ENCODE measurements around the gene PNRC1. TPM values are rescaled to one million over a fixed set of nuclear protein-coding genes. Genes with fewer than 3 reads are reported as not detected.
"Not testable (repeated sequence)": the region's sequence is repeated elsewhere in the genome, so short reads cannot be mapped to it uniquely, and the experiment has no call there.

The PNRC1 gene
- total RNA-seq, 1 donor from 2014 or later, result 132 TPM

DNA sequence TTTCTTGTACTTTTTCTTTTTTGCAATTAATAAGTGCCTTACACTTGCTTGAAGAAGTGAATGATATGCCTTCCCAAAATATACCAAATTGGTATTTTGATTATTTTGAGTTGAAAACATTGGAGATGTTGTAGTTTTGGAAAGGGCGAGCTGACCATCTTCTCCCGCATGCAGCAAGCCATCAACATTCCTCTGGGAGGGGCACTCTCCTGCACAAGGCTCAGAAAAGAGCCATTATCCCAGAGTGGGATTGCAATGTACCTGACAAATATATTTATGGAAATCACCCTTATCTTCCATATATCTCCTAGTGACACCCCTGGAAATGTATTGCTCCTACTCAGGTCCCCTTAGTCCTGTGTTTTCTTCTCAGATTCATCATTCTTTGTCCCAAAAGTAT is 22.8 kb upstream of the PNRC1 start:
- no peak overlapping the region for H3K27ac ChIP-seq (ENCODE audit: low read depth, low read length)
- no peak overlapping the region for H3K9ac ChIP-seq (ENCODE audit: low read depth in 1 of 3, low read length in 3 of 3)
- no peaks in the 10 kb centered on the region for H3K36me3 ChIP-seq (ENCODE audit: control insufficient read depth in 3 of 3, insufficient read depth in 3 of 3, low read length in 3 of 3)
- H3K27me3 ChIP-seq (ENCODE audit: control insufficient read depth in 3 of 3, insufficient read depth in 3 of 3, low read length in 3 of 3), result no peaks in the 10 kb centered on the region
- no peaks in the 10 kb centered on the region for H3K4me1 ChIP-seq (ENCODE audit: control insufficient read depth in 3 of 3, insufficient read depth in 3 of 3, low read length in 3 of 3)
- no peaks in the 10 kb centered on the region for H3K9me3 ChIP-seq (ENCODE audit: control insufficient read depth in 3 of 3, low read length in 3 of 3)
- no peak overlapping the region for H3K4me3 ChIP-seq (ENCODE audit: low read length in 3 of 3)

- Histone ChIP-seq H3K4me1 (ENCODE audit: control insufficient read depth in 3 of 3, insufficient read depth in 3 of 3, low read length in 3 of 3) (no peaks in the 10 kb centered on the region), H3K4me3 (ENCODE audit: low read length in 3 of 3) (no peak overlapping the region), H3K36me3 (ENCODE audit: control insufficient read depth in 3 of 3, insufficient read depth in 3 of 3, low read length in 3 of 3) (no peaks in the 10 kb centered on the region), H3K27ac (ENCODE audit: low read depth, low read length) (no peak overlapping the region), H3K27me3 (ENCODE audit: control insufficient read depth in 3 of 3, insufficient read depth in 3 of 3, low read length in 3 of 3) (no peaks in the 10 kb centered on the region), H3K9ac (ENCODE audit: low read depth in 1 of 3, low read length in 3 of 3) (no peak overlapping the region), H3K9me3 (ENCODE audit: control insufficient read depth in 3 of 3, low read length in 3 of 3) (no peaks in the 10 kb centered on the region)
These were observed 21.9 kb upstream of the PNRC1 start for GRCh38 chr6:89058627-89059026.

DNA sequence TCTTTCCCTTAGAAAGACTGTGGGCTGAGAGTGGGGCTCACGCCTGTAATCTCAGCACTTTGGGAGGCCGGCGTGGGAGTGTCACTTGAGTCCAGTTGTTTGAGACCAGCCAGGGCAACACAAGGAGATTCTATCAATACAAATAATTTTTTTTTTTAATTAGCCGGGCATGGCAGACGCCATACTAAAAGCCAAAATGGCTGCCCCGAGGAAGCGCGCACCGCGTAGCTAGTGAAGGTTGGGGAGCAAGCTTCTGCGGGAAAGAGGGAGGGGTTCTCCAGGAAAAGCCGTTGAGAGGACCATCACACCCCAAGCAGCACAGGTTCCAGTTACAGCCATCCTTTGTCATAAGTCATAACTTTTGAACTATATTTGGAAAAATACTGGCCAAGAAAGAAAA is 21.3 kb upstream of the PNRC1 start:
- Histone ChIP-seq H3K9me3 (ENCODE audit: control insufficient read depth in 3 of 3, low read length in 3 of 3) (no peaks in the 10 kb centered on the region), H3K27ac (ENCODE audit: low read depth, low read length) (no peak overlapping the region), H3K4me3 (ENCODE audit: low read length in 3 of 3) (no peak overlapping the region), H3K9ac (ENCODE audit: low read depth in 1 of 3, low read length in 3 of 3) (no peak overlapping the region), H3K4me1 (ENCODE audit: control insufficient read depth in 3 of 3, insufficient read depth in 3 of 3, low read length in 3 of 3) (no peaks in the 10 kb centered on the region), H3K36me3 (ENCODE audit: control insufficient read depth in 3 of 3, insufficient read depth in 3 of 3, low read length in 3 of 3) (no peaks in the 10 kb centered on the region), H3K27me3 (ENCODE audit: control insufficient read depth in 3 of 3, insufficient read depth in 3 of 3, low read length in 3 of 3) (no peaks in the 10 kb centered on the region)

GRCh38 chr6:89063881-89064280 is 16.7 kb upstream of the PNRC1 start:
- Histone ChIP-seq H3K4me1 (ENCODE audit: control insufficient read depth in 3 of 3, insufficient read depth in 3 of 3, low read length in 3 of 3) (no peaks in the 10 kb centered on the region), H3K9ac (ENCODE audit: low read depth in 1 of 3, low read length in 3 of 3) (no peak overlapping the region), H3K27ac (ENCODE audit: low read depth, low read length) (no peak overlapping the region), H3K4me3 (ENCODE audit: low read length in 3 of 3) (no peak overlapping the region), H3K27me3 (ENCODE audit: control insufficient read depth in 3 of 3, insufficient read depth in 3 of 3, low read length in 3 of 3) (no peaks in the 10 kb centered on the region), H3K9me3 (ENCODE audit: control insufficient read depth in 3 of 3, low read length in 3 of 3) (no peaks in the 10 kb centered on the region), H3K36me3 (ENCODE audit: control insufficient read depth in 3 of 3, insufficient read depth in 3 of 3, low read length in 3 of 3) (no peaks in the 10 kb centered on the region)

GRCh38 chr6:89064931-89065330 is 15.6 kb upstream of the PNRC1 start:
- H3K4me1 ChIP-seq (ENCODE audit: control insufficient read depth in 3 of 3, insufficient read depth in 3 of 3, low read length in 3 of 3); H3K9ac ChIP-seq (ENCODE audit: low read depth in 1 of 3, low read length in 3 of 3); H3K27ac ChIP-seq (ENCODE audit: low read depth, low read length); H3K27me3 ChIP-seq (ENCODE audit: control insufficient read depth in 3 of 3, insufficient read depth in 3 of 3, low read length in 3 of 3); H3K4me3 ChIP-seq (ENCODE audit: low read length in 3 of 3); H3K36me3 ChIP-seq (ENCODE audit: control insufficient read depth in 3 of 3, insufficient read depth in 3 of 3, low read length in 3 of 3); H3K9me3 ChIP-seq (ENCODE audit: control insufficient read depth in 3 of 3, low read length in 3 of 3): not testable (repeated sequence)

DNA sequence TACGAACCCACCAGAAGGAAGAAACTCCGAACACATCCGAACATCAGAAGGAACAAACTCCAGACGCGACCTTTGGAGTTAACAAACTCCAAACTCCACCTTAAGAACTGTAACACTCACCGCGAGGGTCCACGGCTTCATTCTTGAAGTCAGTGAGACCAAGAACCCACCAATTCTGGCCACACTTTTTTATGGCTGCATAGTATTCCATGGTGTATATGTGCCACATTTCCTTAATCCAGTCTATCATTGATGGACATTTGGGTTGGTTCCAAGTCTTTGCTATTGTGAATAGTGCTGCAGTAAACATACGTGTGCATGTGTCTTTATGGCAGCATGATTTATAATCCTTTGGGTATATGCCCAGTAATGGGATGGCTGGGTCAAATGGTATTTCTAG is 14.4 kb upstream of the PNRC1 start:
- not testable (repeated sequence) for H3K4me1 ChIP-seq (ENCODE audit: control insufficient read depth in 3 of 3, insufficient read depth in 3 of 3, low read length in 3 of 3); H3K9me3 ChIP-seq (ENCODE audit: control insufficient read depth in 3 of 3, low read length in 3 of 3); H3K4me3 ChIP-seq (ENCODE audit: low read length in 3 of 3); H3K9ac ChIP-seq (ENCODE audit: low read depth in 1 of 3, low read length in 3 of 3); H3K27ac ChIP-seq (ENCODE audit: low read depth, low read length); H3K27me3 ChIP-seq (ENCODE audit: control insufficient read depth in 3 of 3, insufficient read depth in 3 of 3, low read length in 3 of 3); H3K36me3 ChIP-seq (ENCODE audit: control insufficient read depth in 3 of 3, insufficient read depth in 3 of 3, low read length in 3 of 3)

DNA sequence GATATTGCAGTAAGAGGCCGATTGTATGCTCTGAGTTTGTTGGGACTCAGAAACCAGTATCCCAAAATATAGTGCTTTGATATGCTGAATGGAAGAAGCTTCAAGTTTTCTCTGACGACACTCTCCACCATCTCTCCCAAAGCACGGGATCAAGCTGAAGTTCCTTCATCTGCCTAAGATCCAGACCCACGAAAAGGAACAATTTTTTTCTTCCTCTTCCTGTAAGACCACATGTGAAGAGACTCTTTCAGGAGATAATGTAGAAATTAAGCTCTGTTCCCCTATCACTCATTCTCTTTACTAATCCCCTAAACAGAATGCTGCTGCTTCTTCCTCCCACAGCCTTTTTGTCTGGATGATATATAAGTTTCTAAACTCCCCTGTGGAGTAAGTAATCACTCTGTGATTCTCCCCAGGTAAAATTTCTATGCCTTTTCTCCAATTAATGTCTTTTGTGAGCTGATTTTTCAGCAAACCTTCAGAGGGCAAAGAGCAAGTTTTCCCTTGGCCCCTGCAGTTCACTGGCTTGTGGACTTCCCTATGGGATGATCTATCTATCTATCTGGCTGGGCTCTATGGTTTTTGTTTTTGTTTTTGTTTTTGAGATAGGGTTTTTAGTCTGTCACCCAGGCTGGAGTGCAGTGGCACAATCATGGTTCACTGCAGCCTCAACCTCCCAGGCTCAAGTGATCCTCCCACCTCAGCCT is 13.5 kb upstream of the PNRC1 start:
- Histone ChIP-seq H3K27ac (ENCODE audit: low read depth, low read length) (no peak overlapping the region), H3K9ac (ENCODE audit: low read depth in 1 of 3, low read length in 3 of 3) (no peak overlapping the region), H3K4me1 (ENCODE audit: control insufficient read depth in 3 of 3, insufficient read depth in 3 of 3, low read length in 3 of 3) (no peaks in the 10 kb centered on the region), H3K36me3 (ENCODE audit: control insufficient read depth in 3 of 3, insufficient read depth in 3 of 3, low read length in 3 of 3) (no peaks in the 10 kb centered on the region), H3K27me3 (ENCODE audit: control insufficient read depth in 3 of 3, insufficient read depth in 3 of 3, low read length in 3 of 3) (no peaks in the 10 kb centered on the region), H3K4me3 (ENCODE audit: low read length in 3 of 3) (no peak overlapping the region), H3K9me3 (ENCODE audit: control insufficient read depth in 3 of 3, low read length in 3 of 3) (no peaks in the 10 kb centered on the region)

- Histone ChIP-seq H3K4me3 (ENCODE audit: low read length in 3 of 3) (no peak overlapping the region), H3K36me3 (ENCODE audit: control insufficient read depth in 3 of 3, insufficient read depth in 3 of 3, low read length in 3 of 3) (no peaks in the 10 kb centered on the region), H3K27me3 (ENCODE audit: control insufficient read depth in 3 of 3, insufficient read depth in 3 of 3, low read length in 3 of 3) (no peaks in the 10 kb centered on the region), H3K4me1 (ENCODE audit: control insufficient read depth in 3 of 3, insufficient read depth in 3 of 3, low read length in 3 of 3) (no peaks in the 10 kb centered on the region), H3K9me3 (ENCODE audit: control insufficient read depth in 3 of 3, low read length in 3 of 3) (no peaks in the 10 kb centered on the region), H3K27ac (ENCODE audit: low read depth, low read length) (no peak overlapping the region), H3K9ac (ENCODE audit: low read depth in 1 of 3, low read length in 3 of 3) (no peak overlapping the region)
These were observed 12.8 kb upstream of the PNRC1 start for GRCh38 chr6:89067796-89068195.

- Histone ChIP-seq H3K9ac (ENCODE audit: low read depth in 1 of 3, low read length in 3 of 3) (no peak overlapping the region), H3K27me3 (ENCODE audit: control insufficient read depth in 3 of 3, insufficient read depth in 3 of 3, low read length in 3 of 3) (no peaks in the 10 kb centered on the region), H3K4me3 (ENCODE audit: low read length in 3 of 3) (no peak overlapping the region), H3K36me3 (ENCODE audit: control insufficient read depth in 3 of 3, insufficient read depth in 3 of 3, low read length in 3 of 3) (no peaks in the 10 kb centered on the region), H3K9me3 (ENCODE audit: control insufficient read depth in 3 of 3, low read length in 3 of 3) (no peaks in the 10 kb centered on the region), H3K4me1 (ENCODE audit: control insufficient read depth in 3 of 3, insufficient read depth in 3 of 3, low read length in 3 of 3) (no peaks in the 10 kb centered on the region), H3K27ac (ENCODE audit: low read depth, low read length) (no peak overlapping the region)
These were observed 11.9 kb upstream of the PNRC1 start for GRCh38 chr6:89068695-89069094.

DNA sequence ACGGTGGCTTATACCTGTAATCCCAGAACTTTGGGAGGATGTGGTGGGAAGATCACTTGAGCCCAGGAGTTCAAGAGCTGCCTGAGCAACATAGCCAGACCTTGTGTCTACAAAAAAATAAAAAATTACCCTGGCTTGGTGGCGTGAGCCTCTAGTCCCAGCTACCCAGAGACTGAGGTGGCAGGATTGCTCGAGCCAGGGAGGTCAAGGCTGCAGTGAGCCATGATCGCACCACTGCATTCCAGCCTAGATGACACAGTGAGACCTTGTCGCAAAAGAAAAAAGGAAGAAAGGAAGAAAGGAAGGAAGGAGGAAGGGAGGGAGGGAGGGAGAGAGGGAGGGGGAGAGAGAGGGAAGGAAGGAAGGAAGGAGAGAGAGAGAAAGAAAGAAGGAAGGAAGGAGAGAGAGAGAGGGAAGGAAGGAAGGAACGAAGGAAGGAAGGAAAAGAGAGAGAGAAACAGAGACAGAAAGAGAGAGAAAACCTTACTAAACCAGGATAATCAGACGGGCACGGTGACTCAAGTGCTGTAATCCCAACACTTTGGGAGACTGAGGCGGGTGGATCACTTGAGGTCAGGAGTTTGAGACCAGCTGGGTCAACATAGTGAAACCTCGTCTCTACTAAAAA is 10.9 kb upstream of the PNRC1 start:
- H3K4me1 ChIP-seq (ENCODE audit: control insufficient read depth in 3 of 3, insufficient read depth in 3 of 3, low read length in 3 of 3), result no peaks in the 10 kb centered on the region
- no peak overlapping the region for H3K4me3 ChIP-seq (ENCODE audit: low read length in 3 of 3)
- no peaks in the 10 kb centered on the region for H3K9me3 ChIP-seq (ENCODE audit: control insufficient read depth in 3 of 3, low read length in 3 of 3)
- no peak overlapping the region for H3K9ac ChIP-seq (ENCODE audit: low read depth in 1 of 3, low read length in 3 of 3)
- no peak overlapping the region for H3K27ac ChIP-seq (ENCODE audit: low read depth, low read length)
- H3K36me3 ChIP-seq (ENCODE audit: control insufficient read depth in 3 of 3, insufficient read depth in 3 of 3, low read length in 3 of 3), result no peaks in the 10 kb centered on the region
- H3K27me3 ChIP-seq (ENCODE audit: control insufficient read depth in 3 of 3, insufficient read depth in 3 of 3, low read length in 3 of 3), result no peaks in the 10 kb centered on the region

Data from skeletal muscle tissue (tissue), 4 donors.